ENCODE results near the gene CSNK1E.

DNA sequence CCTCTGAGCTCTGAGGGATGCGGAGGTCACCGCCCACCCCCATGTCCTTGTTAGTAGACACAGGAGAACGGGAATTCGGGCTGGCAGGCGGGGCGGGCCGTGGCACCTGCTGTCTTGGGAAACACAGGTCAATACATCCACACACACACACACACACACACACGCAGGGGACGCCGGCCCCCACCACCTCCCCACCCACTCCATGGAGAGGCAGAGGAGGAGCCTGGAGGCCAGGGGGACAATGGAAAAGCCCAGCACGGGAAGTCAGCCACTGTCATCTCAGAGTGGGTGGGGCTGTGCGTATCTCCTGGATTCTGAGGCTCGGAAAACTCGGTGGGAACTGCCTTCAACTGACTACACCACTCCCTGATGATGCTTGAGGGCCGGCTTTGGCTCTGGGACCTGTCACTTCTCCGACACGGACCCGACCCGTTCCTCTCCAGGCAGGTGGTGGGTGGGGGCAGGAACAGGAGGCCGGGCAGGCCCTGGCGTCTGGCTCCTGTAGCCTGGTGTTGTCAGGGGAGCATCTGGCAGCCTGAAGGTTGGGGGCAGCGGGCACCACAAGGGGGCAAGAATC lies 25.9 kb downstream of the CSNK1E start:
- TF ChIP-seq, protein P1, sequence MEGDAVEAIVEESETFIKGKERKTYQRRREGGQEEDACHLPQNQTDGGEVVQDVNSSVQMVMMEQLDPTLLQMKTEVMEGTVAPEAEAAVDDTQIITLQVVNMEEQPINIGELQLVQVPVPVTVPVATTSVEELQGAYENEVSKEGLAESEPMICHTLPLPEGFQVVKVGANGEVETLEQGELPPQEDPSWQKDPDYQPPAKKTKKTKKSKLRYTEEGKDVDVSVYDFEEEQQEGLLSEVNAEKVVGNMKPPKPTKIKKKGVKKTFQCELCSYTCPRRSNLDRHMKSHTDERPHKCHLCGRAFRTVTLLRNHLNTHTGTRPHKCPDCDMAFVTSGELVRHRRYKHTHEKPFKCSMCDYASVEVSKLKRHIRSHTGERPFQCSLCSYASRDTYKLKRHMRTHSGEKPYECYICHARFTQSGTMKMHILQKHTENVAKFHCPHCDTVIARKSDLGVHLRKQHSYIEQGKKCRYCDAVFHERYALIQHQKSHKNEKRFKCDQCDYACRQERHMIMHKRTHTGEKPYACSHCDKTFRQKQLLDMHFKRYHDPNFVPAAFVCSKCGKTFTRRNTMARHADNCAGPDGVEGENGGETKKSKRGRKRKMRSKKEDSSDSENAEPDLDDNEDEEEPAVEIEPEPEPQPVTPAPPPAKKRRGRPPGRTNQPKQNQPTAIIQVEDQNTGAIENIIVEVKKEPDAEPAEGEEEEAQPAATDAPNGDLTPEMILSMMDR (IDR thresholded peaks at IDR 0.05) = no peak
- no peak for TF ChIP-seq POLR2A (IDR thresholded peaks at IDR 0.05)
